ENCODE results near the gene LEMD3. TPM values are rescaled to one million over a fixed set of nuclear protein-coding genes. Genes with fewer than 3 reads are reported as not detected.

LEMD3 gene
- total and polyA plus RNA-seq, 2 experiments from 2014 or later, result 15.4 to 56.7 TPM

GRCh38 chr12:65204886-65205525, 35.6 kb downstream of the LEMD3 start (continued):
- TF ChIP-seq, protein P1, sequence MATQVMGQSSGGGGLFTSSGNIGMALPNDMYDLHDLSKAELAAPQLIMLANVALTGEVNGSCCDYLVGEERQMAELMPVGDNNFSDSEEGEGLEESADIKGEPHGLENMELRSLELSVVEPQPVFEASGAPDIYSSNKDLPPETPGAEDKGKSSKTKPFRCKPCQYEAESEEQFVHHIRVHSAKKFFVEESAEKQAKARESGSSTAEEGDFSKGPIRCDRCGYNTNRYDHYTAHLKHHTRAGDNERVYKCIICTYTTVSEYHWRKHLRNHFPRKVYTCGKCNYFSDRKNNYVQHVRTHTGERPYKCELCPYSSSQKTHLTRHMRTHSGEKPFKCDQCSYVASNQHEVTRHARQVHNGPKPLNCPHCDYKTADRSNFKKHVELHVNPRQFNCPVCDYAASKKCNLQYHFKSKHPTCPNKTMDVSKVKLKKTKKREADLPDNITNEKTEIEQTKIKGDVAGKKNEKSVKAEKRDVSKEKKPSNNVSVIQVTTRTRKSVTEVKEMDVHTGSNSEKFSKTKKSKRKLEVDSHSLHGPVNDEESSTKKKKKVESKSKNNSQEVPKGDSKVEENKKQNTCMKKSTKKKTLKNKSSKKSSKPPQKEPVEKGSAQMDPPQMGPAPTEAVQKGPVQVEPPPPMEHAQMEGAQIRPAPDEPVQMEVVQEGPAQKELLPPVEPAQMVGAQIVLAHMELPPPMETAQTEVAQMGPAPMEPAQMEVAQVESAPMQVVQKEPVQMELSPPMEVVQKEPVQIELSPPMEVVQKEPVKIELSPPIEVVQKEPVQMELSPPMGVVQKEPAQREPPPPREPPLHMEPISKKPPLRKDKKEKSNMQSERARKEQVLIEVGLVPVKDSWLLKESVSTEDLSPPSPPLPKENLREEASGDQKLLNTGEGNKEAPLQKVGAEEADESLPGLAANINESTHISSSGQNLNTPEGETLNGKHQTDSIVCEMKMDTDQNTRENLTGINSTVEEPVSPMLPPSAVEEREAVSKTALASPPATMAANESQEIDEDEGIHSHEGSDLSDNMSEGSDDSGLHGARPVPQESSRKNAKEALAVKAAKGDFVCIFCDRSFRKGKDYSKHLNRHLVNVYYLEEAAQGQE (IDR thresholded peaks at IDR 0.05; ENCODE audit: unreplicated experiment), result no peak
- TF ChIP-seq EZH2phosphoT487 (IDR thresholded peaks at IDR 0.05; ENCODE audit: unreplicated experiment) (no peak), ZNF331 (CRISPR knock-in tag; IDR thresholded peaks at IDR 0.05; ENCODE audit: low read depth) (no peak)

DNA sequence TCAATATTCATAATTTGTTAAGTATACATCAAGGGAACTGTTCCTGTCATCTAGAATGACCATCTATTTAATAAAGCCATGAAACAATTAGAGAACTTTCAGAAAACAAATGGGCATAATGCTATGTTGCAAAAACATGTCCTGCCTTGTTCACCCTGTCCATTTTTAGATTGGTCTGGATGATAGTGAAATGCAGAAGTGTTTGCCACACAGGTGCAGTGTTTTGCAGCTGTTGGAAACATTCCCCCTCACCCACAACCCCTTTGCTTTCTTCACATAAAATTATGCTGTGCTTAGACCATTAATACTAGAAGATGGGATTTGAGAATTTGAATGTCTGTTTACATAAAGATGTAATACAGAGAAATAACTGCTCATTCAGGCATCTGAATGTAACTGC, 36.5 kb downstream of the LEMD3 start:
- Histone ChIP-seq H3K27ac (ENCODE audit: low read depth) (no peak overlapping the region), H2AFZ (no peak overlapping the region), H3K36me3 (ENCODE audit: insufficient read depth) (no peaks in the 10 kb centered on the region), H3K9me2 (ENCODE audit: insufficient read depth) (no peaks in the 10 kb centered on the region), H3K4me2 (no peak overlapping the region), H3K4me3 (no peak overlapping the region), H3K4me1 (ENCODE audit: insufficient read depth) (peaks cover 8% of the 10 kb centered on the region; the same call in 1 of the 2 replicates), H3F3A (replicated peaks; ENCODE audit: low read depth) (no peaks in the 10 kb centered on the region), H4K20me1 (replicated peaks; ENCODE audit: insufficient read depth) (peaks cover 19% of the 10 kb centered on the region), H3K27me3 (ENCODE audit: insufficient read depth) (no peaks in the 10 kb centered on the region), H3K79me2 (replicated peaks; ENCODE audit: insufficient read depth) (peaks cover 98% of the 10 kb centered on the region)
- Mint-ChIP-seq H3K4me3 (no peak overlapping the region), H3K27me3 (ENCODE audit: insufficient read depth, low read depth, poor library complexity) (peaks cover 2% of the 10 kb centered on the region), H3K4me1 (peaks cover 40% of the 10 kb centered on the region), H3K27ac (no peak overlapping the region), H3K9me3 (no peaks in the 10 kb centered on the region), H3K36me3 (ENCODE audit: low read depth) (no peaks in the 10 kb centered on the region)
- DNase-seq (ENCODE audit: low spot score), result no peak
- no peak for ATAC-seq
- TF ChIP-seq CREB1 (CRISPR knock-in tag; IDR thresholded peaks at IDR 0.05; ENCODE audit: low read depth) (no peak), EZH2phosphoT487 (IDR thresholded peaks at IDR 0.05; ENCODE audit: unreplicated experiment) (no peak), NANOG (IDR thresholded peaks at IDR 0.05; ENCODE audit: borderline replicate concordance) (no peak), ZNF331 (CRISPR knock-in tag; IDR thresholded peaks at IDR 0.05; ENCODE audit: low read depth) (no peak), ETS1 (IDR thresholded peaks at IDR 0.05) (no peak), CTCF (conservative IDR thresholded peaks at IDR 0.05; ENCODE audit: low read depth in 2 of 2) (no peak), ZNF114 (CRISPR knock-in tag; IDR thresholded peaks at IDR 0.05) (no peak), POLR2AphosphoS5 (IDR thresholded peaks at IDR 0.05; ENCODE audit: low read depth) (no peak), JUNB (IDR thresholded peaks at IDR 0.05; ENCODE audit: unreplicated experiment) (no peak)
- TF ChIP-seq, protein P1 (IDR thresholded peaks at IDR 0.05; ENCODE audit: unreplicated experiment), result no peak
